Spleen (tissue), 11 donors: ENCODE results near the gene BPIFB3. TPM values are rescaled to one million over a fixed set of nuclear protein-coding genes. Genes with fewer than 3 reads are reported as not detected.

Experiments
- DNase-seq: peaks from one replicate; pipeline ENCODE4 v3.0.0-alpha.2; 2020
- H3K27ac ChIP-seq, 8 donors: fragments of 200-600 bp; sonication (generic) in 7 of 8; 1 replicate in 4 of 8; 2 replicates in 4 of 8; pipeline versions ENCODE4 v1.5.0 to v1.8.0; 2016 to 2021; ENCODE audit warnings: inconsistent platforms in 4 of 8, mild to moderate bottlenecking in 4 of 8, moderate library complexity in 1 of 8
- H3K27me3 ChIP-seq, 7 donors: fragments of 200-600 bp; sonication (generic) in 6 of 7; replicated peaks in 1 of 7; 1 replicate in 4 of 7; 2 replicates in 3 of 7; pipeline versions ENCODE4 v1.5.0 to v1.8.0; 2016 to 2021; ENCODE audit warnings: inconsistent platforms in 3 of 7, mild to moderate bottlenecking in 1 of 7
- H3K36me3 ChIP-seq, 6 donors: fragments of 200-600 bp; sonication (generic) in 5 of 6; 1 replicate in 4 of 6; 2 replicates in 2 of 6; pipeline versions ENCODE4 v1.5.0 to v1.8.0; 2016 to 2021; ENCODE audit warnings: inconsistent platforms in 2 of 6
- H3K4me1 ChIP-seq, 6 donors: fragments of 200-600 bp; sonication (generic) in 5 of 6; 1 replicate in 3 of 6; 2 replicates in 3 of 6; pipeline versions ENCODE4 v1.5.0 to v1.8.0; 2016 to 2021; ENCODE audit warnings: inconsistent platforms in 3 of 6
- H3K4me3 ChIP-seq, 8 donors: fragments of 200-600 bp; sonication (generic) in 7 of 8; 1 replicate in 4 of 8; 2 replicates in 4 of 8; pipeline versions ENCODE4 v1.5.0 to v1.8.0; 2016 to 2021; ENCODE audit warnings: inconsistent platforms in 4 of 8, mild to moderate bottlenecking in 4 of 8, moderate library complexity in 2 of 8
- H3K9me3 ChIP-seq, 8 donors: fragments of 200-600 bp; sonication (generic) in 7 of 8; 1 replicate in 4 of 8; 2 replicates in 4 of 8; pipeline versions ENCODE4 v1.5.0 to v1.8.0; 2016 to 2021; ENCODE audit warnings: inconsistent platforms in 4 of 8
- CTCF ChIP-seq, 11 experiments: fragments of 200-600 bp in 7 of 11; fragments of 450-650 bp in 4 of 11; sonication (generic) in 4 of 11; IDR thresholded peaks in 8 of 11; conservative IDR thresholded peaks in 3 of 11; 1 replicate in 7 of 11; 2 replicates in 4 of 11; pipeline versions ENCODE4 v1.4.0 to v1.8.0; 2016 to 2021; ENCODE audit warnings: antibody characterized with exemption in 11 of 11, inconsistent platforms in 4 of 11, mild to moderate bottlenecking in 1 of 11
- POLR2A ChIP-seq, 3 donors: fragments of 450-650 bp; IDR thresholded peaks; one replicate each; pipeline ENCODE4 v1.5.1; 2017; ENCODE audit warnings: antibody characterized with exemption in 3 of 3, mild to moderate bottlenecking in 1 of 3
- POLR2AphosphoS5 ChIP-seq, 3 donors: sonication (generic); formaldehyde crosslinking; IDR thresholded peaks; one replicate each; pipeline ENCODE4 v1.5.1; 2017; ENCODE audit warnings: antibody characterized with exemption in 3 of 3
- WGBS, 5 donors: extraction: QIAGEN DNeasy Blood & Tissue Kit in 3 of 5; methylation state at CpG; one replicate each; pipeline versions ENCODE4 v1.1.5 to v1.1.7; 2013 to 2018; 5-methylcytosine and 5-hydroxymethylcytosine counted together
- intact Hi-C: fragments of 100-400 bp; cut with DNase I; formaldehyde crosslinking; loops from one replicate; pipeline ENCODE4 v1.15.0; 2023; ENCODE audit warnings: low total_unique reads
- polyA plus RNA-seq, 3 donors: library from polyadenylated mRNA; stranded (reverse); fragments of 200-250 nt; gene quantifications; one replicate each; pipeline ENCODE4 v1.2.1, GENCODE V29; 2013
- total RNA-seq, 7 donors: library from RNA; depleted of rRNA in 3 of 7; stranded (reverse); fragments of >200 nt in 3 of 7; fragmentation: NEBNext Ultra II Directional in 4 of 7; extraction: Animal tissue kit (Norgen Biotek cat#: 25700) in 4 of 7; gene quantifications; one replicate each; pipeline versions ENCODE4 v1.1.0 to v1.2.1, GENCODE V29; 2016 to 2021
- donor health status: healthy with polysubstance abuse.
- donor health status: DM: no; HTN: no; CAD: no; lungs with moderate emphysema.
- donor health status: DM: no; HTN: no; CAD: no.
- donor health status: Bipolar disorder and iron deficiency.
- donor health status: healthy.
- donor health status: DM: no; HTN: no; CAD: no.
- donor health status: DM: yes; HTN: yes; CAD: no.

BPIFB3 gene
- total and polyA plus RNA-seq, 10 donors = not detected

- Histone ChIP-seq H3K9me3 (no peaks in the 10 kb centered on the region), H3K4me1 (no peaks in the 10 kb centered on the region), H3K27ac (no peak overlapping the region), H3K4me3 (no peak overlapping the region), H3K27me3 (peaks cover 0 to 15% (median 0%) of the 10 kb centered on the region in 7 donors), H3K36me3 (no peaks in the 10 kb centered on the region)
- peak; percentile 52 for DNase-seq
- TF ChIP-seq CTCF (IDR thresholded peaks at IDR 0.05 in 8 of 11, conservative IDR thresholded peaks at IDR 0.05 in 3 of 11) (no peak), POLR2A (IDR thresholded peaks at IDR 0.05) (no peak), POLR2AphosphoS5 (IDR thresholded peaks at IDR 0.05) (no peak)
- intact Hi-C loops = no loop called here
- 86 to 89% (median 88%) methylated on average over 11 to 18 of the region's 18 CpGs for WGBS, 5 donors
Measured at GRCh38 chr20:33020278-33021161, 33.2 kb upstream of the BPIFB3 start.

GRCh38 chr20:33021879-33022278 is 31.8 kb upstream of the BPIFB3 start:
- Histone ChIP-seq H3K36me3 (no peaks in the 10 kb centered on the region), H3K4me3 (no peak overlapping the region), H3K27ac (no peak overlapping the region), H3K27me3 (peaks cover 0 to 5% (median 0%) of the 10 kb centered on the region in 7 donors), H3K4me1 (no peaks in the 10 kb centered on the region), H3K9me3 (no peaks in the 10 kb centered on the region)
- no peak for DNase-seq
- WGBS, 5 donors = 73 to 87% (median 76%) methylated on average over 3 of the region's 3 CpGs
- intact Hi-C loops = no loop called here
- TF ChIP-seq CTCF (IDR thresholded peaks at IDR 0.05 in 8 of 11, conservative IDR thresholded peaks at IDR 0.05 in 3 of 11) (no peak), POLR2AphosphoS5 (IDR thresholded peaks at IDR 0.05) (no peak), POLR2A (IDR thresholded peaks at IDR 0.05) (no peak)

- no peak for DNase-seq
- intact Hi-C loops = no loop called here
- WGBS, 5 donors = 60 to 68% (median 67%) methylated on average over 4 of the region's 4 CpGs
- H3K27me3 ChIP-seq = peaks cover 0 to 5% (median 0%) of the 10 kb centered on the region in 7 donors
- no peaks in the 10 kb centered on the region for H3K4me1 ChIP-seq
- no peak overlapping the region for H3K4me3 ChIP-seq
- H3K9me3 ChIP-seq = no peaks in the 10 kb centered on the region
- no peak for TF ChIP-seq CTCF (IDR thresholded peaks at IDR 0.05 in 8 of 11, conservative IDR thresholded peaks at IDR 0.05 in 3 of 11)
- TF ChIP-seq POLR2A (IDR thresholded peaks at IDR 0.05) = no peak
- no peak for TF ChIP-seq POLR2AphosphoS5 (IDR thresholded peaks at IDR 0.05)
- H3K27ac ChIP-seq = no peak overlapping the region
- H3K36me3 ChIP-seq = no peaks in the 10 kb centered on the region
Measured at GRCh38 chr20:33022289-33022688, 31.4 kb upstream of the BPIFB3 start.

- WGBS, 5 donors = 77 to 87% (median 80%) methylated on average over 7 of the region's 7 CpGs
- Histone ChIP-seq H3K36me3 (no peaks in the 10 kb centered on the region), H3K27ac (no peak overlapping the region), H3K4me3 (no peak overlapping the region), H3K27me3 (peaks cover 0 to 7% (median 0%) of the 10 kb centered on the region in 7 donors), H3K9me3 (no peaks in the 10 kb centered on the region), H3K4me1 (no peaks in the 10 kb centered on the region)
- TF ChIP-seq POLR2A (IDR thresholded peaks at IDR 0.05) = no peak
- no peak for TF ChIP-seq POLR2AphosphoS5 (IDR thresholded peaks at IDR 0.05)
- no peak for TF ChIP-seq CTCF (IDR thresholded peaks at IDR 0.05 in 8 of 11, conservative IDR thresholded peaks at IDR 0.05 in 3 of 11)
- no peak for DNase-seq
- intact Hi-C loops = no loop called here
Measured at GRCh38 chr20:33022694-33023438, 30.8 kb upstream of the BPIFB3 start.
